HEK293 (cell line): ENCODE measurements around the gene SKAP1.
A peak's percentile ranks its signal among the peaks of the same experiment; 100 is the strongest.

Experiments used
- BCL11A ChIP-seq: fragments of 450-650 bp; formaldehyde crosslinking; IDR thresholded peaks from 2 replicates; pipeline ENCODE4 v1.5.1; 2016; ENCODE audit warnings: low read depth, missing biosample characterization, missing genetic modification characterization
- GLIS2 ChIP-seq: fragments of 450-650 bp; formaldehyde crosslinking; IDR thresholded peaks from 2 replicates; pipeline ENCODE4 v1.5.1; 2016; ENCODE audit warnings: missing biosample characterization, missing genetic modification characterization
- KLF16 ChIP-seq: fragments of 450-650 bp; formaldehyde crosslinking; IDR thresholded peaks from 2 replicates; pipeline ENCODE4 v1.5.1; 2017; ENCODE audit warnings: missing biosample characterization, missing genetic modification characterization
- KLF7 ChIP-seq: fragments of 450-650 bp; formaldehyde crosslinking; IDR thresholded peaks from 2 replicates; pipeline ENCODE4 v1.5.1; 2016; ENCODE audit warnings: missing biosample characterization, missing genetic modification characterization, borderline replicate concordance
- KLF8 ChIP-seq: fragments of 450-650 bp; formaldehyde crosslinking; IDR thresholded peaks from 2 replicates; pipeline ENCODE4 v1.5.1; 2016; ENCODE audit warnings: missing biosample characterization, missing genetic modification characterization
- OSR2 ChIP-seq: fragments of 450-650 bp; formaldehyde crosslinking; IDR thresholded peaks from 2 replicates; pipeline ENCODE4 v1.5.1; 2016; ENCODE audit warnings: missing biosample characterization, missing genetic modification characterization
- ZBTB17 ChIP-seq: fragments of 450-650 bp; formaldehyde crosslinking; IDR thresholded peaks from 2 replicates; pipeline ENCODE4 v1.5.1; 2016; ENCODE audit warnings: missing biosample characterization, missing genetic modification characterization
- ZBTB48 ChIP-seq: fragments of 450-650 bp; formaldehyde crosslinking; IDR thresholded peaks from 2 replicates; pipeline ENCODE4 v1.5.1; 2016; ENCODE audit warnings: missing biosample characterization, missing genetic modification characterization
- ZNF10 ChIP-seq: fragments of 450-650 bp; formaldehyde crosslinking; IDR thresholded peaks from 2 replicates; pipeline ENCODE4 v1.5.1; 2017; ENCODE audit warnings: missing biosample characterization, missing genetic modification characterization
- ZNF133 ChIP-seq: fragments of 450-650 bp; formaldehyde crosslinking; IDR thresholded peaks from 2 replicates; pipeline ENCODE4 v1.5.1; 2016; ENCODE audit warnings: missing biosample characterization, missing genetic modification characterization
- ZNF2 ChIP-seq: fragments of 450-650 bp; formaldehyde crosslinking; IDR thresholded peaks from 2 replicates; pipeline ENCODE4 v1.5.1; 2016; ENCODE audit warnings: missing biosample characterization, missing genetic modification characterization
- ZNF266 ChIP-seq: fragments of 450-650 bp; formaldehyde crosslinking; IDR thresholded peaks from 2 replicates; pipeline ENCODE4 v1.5.1; 2016; ENCODE audit warnings: missing biosample characterization, missing genetic modification characterization, low read depth
- ZNF324 ChIP-seq: fragments of 450-650 bp; formaldehyde crosslinking; IDR thresholded peaks from 2 replicates; pipeline ENCODE4 v1.5.1; 2016; ENCODE audit warnings: missing biosample characterization, missing genetic modification characterization
- ZNF394 ChIP-seq: fragments of 450-650 bp; formaldehyde crosslinking; IDR thresholded peaks from 2 replicates; pipeline ENCODE4 v1.5.1; 2016; ENCODE audit warnings: missing biosample characterization, missing genetic modification characterization, mild to moderate bottlenecking, moderate library complexity, borderline replicate concordance
- ZNF423 ChIP-seq: fragments of 450-650 bp; formaldehyde crosslinking; IDR thresholded peaks from 2 replicates; pipeline ENCODE4 v1.5.1; 2016; ENCODE audit warnings: missing biosample characterization, missing genetic modification characterization
- ZNF501 ChIP-seq: fragments of 450-650 bp; formaldehyde crosslinking; IDR thresholded peaks from 2 replicates; pipeline ENCODE4 v1.5.1; 2016; ENCODE audit warnings: missing biosample characterization, missing genetic modification characterization
- ZNF518A ChIP-seq: fragments of 450-650 bp; formaldehyde crosslinking; conservative IDR thresholded peaks from 2 replicates; pipeline ENCODE4 v1.5.1; 2016; ENCODE audit warnings: low read depth, missing biosample characterization, missing genetic modification characterization
- ZNF558 ChIP-seq: fragments of 450-650 bp; formaldehyde crosslinking; IDR thresholded peaks from 2 replicates; pipeline ENCODE4 v1.5.1; 2016; ENCODE audit warnings: missing biosample characterization, missing genetic modification characterization
- ZNF560 ChIP-seq: fragments of 450-650 bp; formaldehyde crosslinking; IDR thresholded peaks from 2 replicates; pipeline ENCODE4 v1.5.1; 2017; ENCODE audit warnings: missing biosample characterization, missing genetic modification characterization, borderline replicate concordance
- ZNF629 ChIP-seq: fragments of 450-650 bp; formaldehyde crosslinking; IDR thresholded peaks from 2 replicates; pipeline ENCODE4 v1.5.1; 2017; ENCODE audit warnings: missing biosample characterization, missing genetic modification characterization
- TF ChIP-seq, protein P1 (sequence below): fragments of 450-650 bp; formaldehyde crosslinking; IDR thresholded peaks from 2 replicates; pipeline ENCODE4 v1.5.1; 2016; ENCODE audit warnings: missing biosample characterization, missing genetic modification characterization
- TF ChIP-seq, protein P2 (sequence below): fragments of 450-650 bp; formaldehyde crosslinking; IDR thresholded peaks from 2 replicates; pipeline ENCODE4 v1.5.1; 2016; ENCODE audit warnings: missing biosample characterization, missing genetic modification characterization
- TF ChIP-seq, protein P3 (sequence below): fragments of 450-650 bp; formaldehyde crosslinking; IDR thresholded peaks from 2 replicates; pipeline ENCODE4 v1.5.1; 2016; ENCODE audit warnings: missing biosample characterization, missing genetic modification characterization
- TF ChIP-seq, protein P4 (sequence below): fragments of 450-650 bp; formaldehyde crosslinking; IDR thresholded peaks from 2 replicates; pipeline ENCODE4 v1.5.1; 2017; ENCODE audit warnings: missing biosample characterization, missing genetic modification characterization
- TF ChIP-seq, protein P5 (sequence below): fragments of 450-650 bp; formaldehyde crosslinking; IDR thresholded peaks from 2 replicates; pipeline ENCODE4 v1.5.1; 2017; ENCODE audit warnings: missing biosample characterization, mild to moderate bottlenecking, missing genetic modification characterization, moderate library complexity

Gene SKAP1

GRCh38 chr17:48107137-48108055 lies 322.6 kb downstream of the SKAP1 start, which contains the start of gene SNX11 (continued):
- TF ChIP-seq ZNF394 (tag by site-specific recombination) (peak; percentile 71; the same call in 1 of the 2 replicates), ZNF518A (peak; percentile 85), ZNF10 (tag by site-specific recombination) (peak; percentile 46; the same call in 1 of the 2 replicates), ZNF2 (tag by site-specific recombination) (no peak), KLF7 (tag by site-specific recombination) (peak; percentile 83; the same call in 1 of the 2 replicates), ZBTB48 (tag by site-specific recombination) (peak; percentile 94), ZBTB17 (tag by site-specific recombination) (peak; percentile 82), KLF8 (peak; percentile 96), ZNF133 (tag by site-specific recombination) (no peak), OSR2 (tag by site-specific recombination) (no peak), KLF16 (tag by site-specific recombination) (peak; percentile 43; the same call in 1 of the 2 replicates), BCL11A (tag by site-specific recombination) (no peak), ZNF558 (tag by site-specific recombination) (no peak; the same call in 1 of the 2 replicates), ZNF266 (tag by site-specific recombination) (no peak), ZNF501 (tag by site-specific recombination) (peak; percentile 46; the same call in 1 of the 2 replicates), ZNF560 (no peak), GLIS2 (tag by site-specific recombination) (peak; percentile 64), ZNF423 (tag by site-specific recombination) (peak; percentile 40; the same call in 1 of the 2 replicates), ZNF324 (tag by site-specific recombination) (no peak), ZNF629 (tag by site-specific recombination) (peak; percentile 58; the same call in 1 of the 2 replicates)
- TF ChIP-seq, protein P1, sequence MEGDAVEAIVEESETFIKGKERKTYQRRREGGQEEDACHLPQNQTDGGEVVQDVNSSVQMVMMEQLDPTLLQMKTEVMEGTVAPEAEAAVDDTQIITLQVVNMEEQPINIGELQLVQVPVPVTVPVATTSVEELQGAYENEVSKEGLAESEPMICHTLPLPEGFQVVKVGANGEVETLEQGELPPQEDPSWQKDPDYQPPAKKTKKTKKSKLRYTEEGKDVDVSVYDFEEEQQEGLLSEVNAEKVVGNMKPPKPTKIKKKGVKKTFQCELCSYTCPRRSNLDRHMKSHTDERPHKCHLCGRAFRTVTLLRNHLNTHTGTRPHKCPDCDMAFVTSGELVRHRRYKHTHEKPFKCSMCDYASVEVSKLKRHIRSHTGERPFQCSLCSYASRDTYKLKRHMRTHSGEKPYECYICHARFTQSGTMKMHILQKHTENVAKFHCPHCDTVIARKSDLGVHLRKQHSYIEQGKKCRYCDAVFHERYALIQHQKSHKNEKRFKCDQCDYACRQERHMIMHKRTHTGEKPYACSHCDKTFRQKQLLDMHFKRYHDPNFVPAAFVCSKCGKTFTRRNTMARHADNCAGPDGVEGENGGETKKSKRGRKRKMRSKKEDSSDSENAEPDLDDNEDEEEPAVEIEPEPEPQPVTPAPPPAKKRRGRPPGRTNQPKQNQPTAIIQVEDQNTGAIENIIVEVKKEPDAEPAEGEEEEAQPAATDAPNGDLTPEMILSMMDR = peak; percentile 76; the same call in 1 of the 2 replicates
- TF ChIP-seq, protein P2, sequence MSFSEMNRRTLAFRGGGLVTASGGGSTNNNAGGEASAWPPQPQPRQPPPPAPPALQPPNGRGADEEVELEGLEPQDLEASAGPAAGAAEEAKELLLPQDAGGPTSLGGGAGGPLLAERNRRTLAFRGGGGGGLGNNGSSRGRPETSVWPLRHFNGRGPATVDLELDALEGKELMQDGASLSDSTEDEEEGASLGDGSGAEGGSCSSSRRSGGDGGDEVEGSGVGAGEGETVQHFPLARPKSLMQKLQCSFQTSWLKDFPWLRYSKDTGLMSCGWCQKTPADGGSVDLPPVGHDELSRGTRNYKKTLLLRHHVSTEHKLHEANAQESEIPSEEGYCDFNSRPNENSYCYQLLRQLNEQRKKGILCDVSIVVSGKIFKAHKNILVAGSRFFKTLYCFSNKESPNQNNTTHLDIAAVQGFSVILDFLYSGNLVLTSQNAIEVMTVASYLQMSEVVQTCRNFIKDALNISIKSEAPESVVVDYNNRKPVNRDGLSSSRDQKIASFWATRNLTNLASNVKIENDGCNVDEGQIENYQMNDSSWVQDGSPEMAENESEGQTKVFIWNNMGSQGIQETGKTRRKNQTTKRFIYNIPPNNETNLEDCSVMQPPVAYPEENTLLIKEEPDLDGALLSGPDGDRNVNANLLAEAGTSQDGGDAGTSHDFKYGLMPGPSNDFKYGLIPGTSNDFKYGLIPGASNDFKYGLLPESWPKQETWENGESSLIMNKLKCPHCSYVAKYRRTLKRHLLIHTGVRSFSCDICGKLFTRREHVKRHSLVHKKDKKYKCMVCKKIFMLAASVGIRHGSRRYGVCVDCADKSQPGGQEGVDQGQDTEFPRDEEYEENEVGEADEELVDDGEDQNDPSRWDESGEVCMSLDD (tag by site-specific recombination) = peak; percentile 90
- TF ChIP-seq, protein P3, sequence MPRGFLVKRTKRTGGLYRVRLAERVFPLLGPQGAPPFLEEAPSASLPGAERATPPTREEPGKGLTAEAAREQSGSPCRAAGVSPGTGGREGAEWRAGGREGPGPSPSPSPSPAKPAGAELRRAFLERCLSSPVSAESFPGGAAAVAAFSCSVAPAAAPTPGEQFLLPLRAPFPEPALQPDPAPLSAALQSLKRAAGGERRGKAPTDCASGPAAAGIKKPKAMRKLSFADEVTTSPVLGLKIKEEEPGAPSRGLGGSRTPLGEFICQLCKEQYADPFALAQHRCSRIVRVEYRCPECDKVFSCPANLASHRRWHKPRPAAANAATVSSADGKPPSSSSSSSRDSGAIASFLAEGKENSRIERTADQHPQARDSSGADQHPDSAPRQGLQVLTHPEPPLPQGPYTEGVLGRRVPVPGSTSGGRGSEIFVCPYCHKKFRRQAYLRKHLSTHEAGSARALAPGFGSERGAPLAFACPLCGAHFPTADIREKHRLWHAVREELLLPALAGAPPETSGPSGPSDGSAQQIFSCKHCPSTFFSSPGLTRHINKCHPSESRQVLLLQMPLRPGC (tag by site-specific recombination) = no peak
- TF ChIP-seq, protein P4, sequence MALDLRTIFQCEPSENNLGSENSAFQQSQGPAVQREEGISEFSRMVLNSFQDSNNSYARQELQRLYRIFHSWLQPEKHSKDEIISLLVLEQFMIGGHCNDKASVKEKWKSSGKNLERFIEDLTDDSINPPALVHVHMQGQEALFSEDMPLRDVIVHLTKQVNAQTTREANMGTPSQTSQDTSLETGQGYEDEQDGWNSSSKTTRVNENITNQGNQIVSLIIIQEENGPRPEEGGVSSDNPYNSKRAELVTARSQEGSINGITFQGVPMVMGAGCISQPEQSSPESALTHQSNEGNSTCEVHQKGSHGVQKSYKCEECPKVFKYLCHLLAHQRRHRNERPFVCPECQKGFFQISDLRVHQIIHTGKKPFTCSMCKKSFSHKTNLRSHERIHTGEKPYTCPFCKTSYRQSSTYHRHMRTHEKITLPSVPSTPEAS (tag by site-specific recombination) = no peak
- TF ChIP-seq, protein P5, sequence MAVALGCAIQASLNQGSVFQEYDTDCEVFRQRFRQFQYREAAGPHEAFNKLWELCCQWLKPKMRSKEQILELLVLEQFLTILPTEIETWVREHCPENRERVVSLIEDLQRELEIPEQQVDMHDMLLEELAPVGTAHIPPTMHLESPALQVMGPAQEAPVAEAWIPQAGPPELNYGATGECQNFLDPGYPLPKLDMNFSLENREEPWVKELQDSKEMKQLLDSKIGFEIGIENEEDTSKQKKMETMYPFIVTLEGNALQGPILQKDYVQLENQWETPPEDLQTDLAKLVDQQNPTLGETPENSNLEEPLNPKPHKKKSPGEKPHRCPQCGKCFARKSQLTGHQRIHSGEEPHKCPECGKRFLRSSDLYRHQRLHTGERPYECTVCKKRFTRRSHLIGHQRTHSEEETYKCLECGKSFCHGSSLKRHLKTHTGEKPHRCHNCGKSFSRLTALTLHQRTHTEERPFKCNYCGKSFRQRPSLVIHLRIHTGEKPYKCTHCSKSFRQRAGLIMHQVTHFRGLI (tag by site-specific recombination) = peak; percentile 83
